HG03442 (cell line): ENCODE data around the gene LEFTY1.
A peak's percentile ranks its signal among the peaks of the same experiment; 100 is the strongest.

Source experiments
- ATAC-seq: cut with Tn5 transposase; IDR thresholded peaks from one replicate; pipeline ENCODE4 v1.9.1; 2021; ENCODE audit warnings: mild to moderate bottlenecking, moderate library complexity; ENCODE audit not compliant: unreplicated experiment

The LEFTY1 gene

GRCh38 chr1:225873281-225873850 lies 15.6 kb downstream of the LEFTY1 start:
- ATAC-seq: no peak

DNA sequence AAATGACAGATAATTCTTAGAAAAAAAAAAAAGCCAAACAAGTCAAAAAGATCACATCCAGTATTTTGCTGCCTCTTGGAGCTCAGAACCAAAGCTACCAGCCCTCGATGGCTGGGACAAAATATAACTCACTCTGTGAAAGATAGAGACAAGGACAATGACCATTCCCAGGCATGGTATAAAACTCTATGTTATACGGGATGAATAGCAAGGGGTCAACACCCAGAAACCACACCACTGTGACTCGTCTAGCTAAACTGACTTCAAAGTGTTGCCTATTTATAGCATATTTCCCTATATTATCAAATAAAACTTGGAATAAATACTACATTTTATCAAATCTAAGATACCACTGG lies 16.9 kb downstream of the LEFTY1 start:
- ATAC-seq: no peak

DNA sequence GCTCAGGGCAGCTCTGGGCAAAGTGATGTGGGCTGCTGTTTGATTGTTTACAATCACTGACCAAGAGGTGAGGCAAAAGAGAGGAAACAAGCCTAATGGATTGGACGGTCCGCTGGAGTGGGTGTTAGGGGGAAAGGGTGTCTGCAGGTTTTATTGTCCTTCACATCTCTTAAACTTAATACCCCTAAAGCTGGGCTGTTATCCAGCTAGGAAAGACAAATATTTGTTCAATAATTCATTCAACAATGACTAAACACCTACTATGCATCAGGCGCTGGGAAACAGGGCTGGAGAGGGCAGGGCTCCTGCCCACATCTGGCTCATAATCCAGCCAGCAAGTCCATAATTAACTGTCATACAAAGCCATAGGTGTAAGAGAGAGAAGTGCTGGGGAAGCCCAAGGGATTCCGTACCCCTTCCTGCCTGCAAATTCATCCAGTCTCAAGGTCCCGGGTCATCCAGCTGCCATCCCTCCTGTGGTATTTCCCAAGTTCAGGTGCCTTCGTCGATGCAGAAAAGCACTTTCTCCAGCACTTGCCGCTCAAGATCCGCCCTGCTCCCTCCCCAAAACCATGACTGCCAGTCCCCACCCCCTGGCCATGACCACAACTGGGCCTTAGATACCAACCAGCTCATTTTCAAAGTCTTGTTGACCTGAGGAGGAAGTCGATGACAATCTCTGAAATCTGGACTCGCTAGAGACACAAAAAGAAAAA lies 17.4 kb downstream of the LEFTY1 start:
- no peak for ATAC-seq

DNA sequence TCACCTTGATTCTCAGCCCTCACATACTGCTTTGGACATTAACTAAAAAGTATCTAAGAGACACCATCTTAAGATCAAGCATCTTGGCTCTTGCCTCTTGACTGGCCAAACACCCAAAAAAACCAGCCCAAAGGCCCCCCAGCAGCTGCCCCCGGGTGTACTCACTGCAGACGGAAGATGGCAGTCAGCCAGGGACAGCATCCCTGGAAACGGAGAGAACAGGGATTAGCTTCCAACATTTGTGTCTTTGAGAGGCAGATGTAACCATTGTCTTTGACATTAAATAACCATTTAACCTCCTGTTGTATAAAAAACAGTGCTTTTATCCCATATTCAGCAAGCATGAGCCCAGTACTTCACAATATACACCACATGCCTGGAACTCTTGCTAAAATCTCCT lies 18.0 kb downstream of the LEFTY1 start:
- ATAC-seq: no peak

DNA sequence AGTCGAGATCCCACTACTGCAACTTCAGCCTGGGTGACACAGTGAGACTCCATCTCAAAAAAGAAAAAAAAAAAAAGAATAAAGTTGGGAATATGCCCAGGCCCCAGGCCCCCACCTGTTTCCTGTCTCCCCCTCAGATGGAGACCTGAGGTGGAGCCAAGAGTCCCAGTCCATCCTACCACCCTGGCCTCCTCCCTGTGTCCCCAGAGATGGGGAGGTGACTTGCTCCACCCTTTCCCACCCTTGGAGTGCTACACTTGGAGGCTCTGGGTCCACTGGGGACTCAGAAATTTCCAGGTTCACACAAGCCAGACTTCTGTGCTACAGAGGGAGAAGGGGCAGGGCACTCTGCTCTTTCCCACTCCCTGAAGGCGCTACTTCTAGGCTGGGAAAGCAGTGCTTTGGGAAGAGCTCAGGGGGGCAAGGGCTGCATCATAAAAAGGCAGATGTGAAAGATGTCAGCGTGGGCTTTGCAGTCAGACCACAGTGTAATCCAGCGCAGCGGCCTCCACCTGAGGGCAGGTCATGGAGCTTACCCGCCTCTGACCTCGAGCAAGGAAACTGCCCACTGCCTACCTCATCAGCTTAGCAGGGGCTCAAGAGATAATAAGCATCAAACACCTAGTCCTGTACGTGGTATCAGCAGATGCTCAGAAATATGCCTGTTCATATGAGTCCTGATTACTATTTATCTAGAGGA lies 20.2 kb downstream of the LEFTY1 start:
- ATAC-seq: no peak

DNA sequence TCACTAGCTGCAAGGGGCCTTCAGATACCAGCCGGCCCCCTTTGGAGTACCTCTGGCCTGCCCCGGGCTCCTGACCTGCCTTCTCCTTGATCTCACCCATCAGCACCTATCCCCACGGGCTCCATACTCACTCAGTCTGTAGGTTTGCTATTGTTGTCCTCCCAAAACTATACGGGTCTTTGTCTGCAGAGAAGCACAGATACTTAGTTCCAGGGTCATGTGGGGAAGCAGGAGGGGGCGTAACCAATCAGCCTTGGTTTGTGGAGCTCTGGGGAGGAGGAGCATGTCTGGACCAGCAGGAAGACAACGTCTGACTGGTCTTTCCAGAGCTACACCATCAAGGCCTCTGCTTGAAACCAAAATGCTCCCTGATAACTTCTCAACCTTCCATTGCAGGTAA lies 22.0 kb downstream of the LEFTY1 start:
- ATAC-seq: no peak

GRCh38 chr1:225866061-225866837 lies 22.7 kb downstream of the LEFTY1 start:
- ATAC-seq: no peak

DNA sequence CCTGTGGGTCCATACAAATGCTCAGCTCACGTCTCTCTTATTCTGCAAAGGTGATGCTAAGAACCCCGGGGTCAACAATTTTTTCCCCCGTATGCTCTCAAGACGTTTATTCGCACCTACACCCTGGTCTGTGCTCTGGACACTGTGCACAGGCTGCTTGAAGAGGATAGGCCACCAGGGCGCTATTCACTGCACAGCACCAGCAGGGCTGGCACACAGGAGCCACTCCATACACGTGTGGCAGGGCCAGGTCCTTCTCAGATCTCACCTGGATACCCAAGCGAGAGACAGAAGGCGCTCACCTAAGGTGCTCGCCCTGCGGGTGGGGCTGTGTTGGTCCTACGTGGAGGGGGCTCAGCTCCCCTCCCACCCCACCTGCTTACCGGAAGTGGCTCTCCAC lies 23.4 kb downstream of the LEFTY1 start:
- no peak for ATAC-seq

DNA sequence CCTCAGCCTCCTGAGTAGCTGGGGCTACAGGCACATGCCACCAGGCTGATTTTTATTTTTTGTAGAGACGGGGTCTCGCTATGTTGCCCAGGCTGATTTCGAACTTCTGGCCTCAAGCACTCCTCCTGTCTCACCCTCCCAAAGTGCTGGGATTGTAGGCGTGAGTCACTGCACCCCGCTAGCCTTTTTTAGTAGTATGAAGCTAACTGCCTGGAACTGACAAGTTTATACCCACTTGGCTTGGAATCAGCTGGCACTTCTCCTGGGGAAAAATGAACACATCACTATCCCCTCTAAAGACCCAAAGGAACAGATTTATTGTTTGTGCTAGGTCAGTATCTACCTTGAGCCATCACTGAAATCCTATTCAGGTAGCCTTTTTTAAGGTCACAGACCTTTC lies 25.8 kb downstream of the LEFTY1 start:
- ATAC-seq: no peak

GRCh38 chr1:225862581-225862950 lies 26.4 kb downstream of the LEFTY1 start:
- no peak for ATAC-seq

DNA sequence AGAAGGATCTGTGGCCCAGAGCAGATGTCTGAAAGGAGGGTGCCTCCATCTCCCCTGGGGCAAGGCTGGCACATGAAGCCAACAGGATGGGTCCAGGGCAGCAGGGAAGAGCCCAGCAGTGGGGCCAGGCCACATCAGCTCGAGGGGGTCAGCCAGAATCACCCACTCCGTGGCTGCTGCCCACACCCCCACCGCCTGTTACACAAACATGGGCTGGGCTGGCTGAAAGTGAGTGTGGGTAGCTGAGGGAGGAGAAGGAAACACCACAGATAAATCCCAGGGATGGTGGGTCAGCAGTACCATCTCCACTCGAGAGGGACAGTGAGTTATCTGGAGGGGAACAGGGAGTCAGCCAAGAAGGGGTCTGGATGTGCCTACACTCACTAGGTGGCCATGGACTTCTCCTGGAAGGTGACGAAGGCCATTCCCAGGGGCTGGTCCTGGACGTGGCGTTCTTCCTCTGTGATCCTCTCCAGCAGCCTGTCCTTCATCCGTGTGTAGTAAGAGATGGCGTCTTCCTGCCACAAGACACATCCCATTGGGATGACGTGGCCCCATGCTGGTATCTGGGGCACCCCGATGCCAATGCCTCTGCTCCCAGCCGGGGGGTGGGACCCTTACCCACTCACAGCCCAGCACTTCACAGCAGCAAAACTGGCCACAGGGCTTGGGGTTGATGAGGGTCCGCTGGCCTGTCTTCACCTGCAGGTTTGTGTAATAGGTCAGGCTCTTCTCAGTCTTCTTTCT lies 26.9 kb downstream of the LEFTY1 start:
- ATAC-seq: no peak

DNA sequence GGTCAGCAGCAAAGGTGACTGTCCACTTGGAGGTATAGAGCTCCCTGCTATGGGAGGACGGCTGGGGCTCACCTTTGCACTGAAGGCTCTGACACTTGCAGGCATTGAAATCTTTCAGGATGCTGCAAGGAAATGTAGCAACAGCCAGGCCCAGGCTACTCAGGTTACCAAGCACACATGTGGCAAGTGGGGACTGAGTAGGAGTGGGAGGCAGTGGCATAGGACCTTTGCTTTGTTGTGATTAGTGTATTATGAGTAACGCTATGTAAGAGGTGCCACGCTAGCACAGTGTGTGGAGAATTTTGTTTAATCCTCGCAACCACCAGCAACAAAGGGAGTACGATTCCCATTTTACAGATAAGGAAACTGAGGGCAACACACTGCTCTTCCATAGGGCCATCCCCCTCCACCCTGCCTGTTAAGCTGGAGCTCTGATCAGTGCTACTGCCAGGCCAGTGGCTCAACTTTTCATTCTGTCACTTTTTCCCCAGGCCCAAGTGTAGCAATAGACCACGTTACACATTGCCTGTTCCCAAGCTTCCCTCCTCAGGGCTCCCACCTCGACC lies 28.0 kb downstream of the LEFTY1 start:
- no peak for ATAC-seq

- no peak for ATAC-seq
Measured at GRCh38 chr1:225860107-225860506, 28.8 kb downstream of the LEFTY1 start.

DNA sequence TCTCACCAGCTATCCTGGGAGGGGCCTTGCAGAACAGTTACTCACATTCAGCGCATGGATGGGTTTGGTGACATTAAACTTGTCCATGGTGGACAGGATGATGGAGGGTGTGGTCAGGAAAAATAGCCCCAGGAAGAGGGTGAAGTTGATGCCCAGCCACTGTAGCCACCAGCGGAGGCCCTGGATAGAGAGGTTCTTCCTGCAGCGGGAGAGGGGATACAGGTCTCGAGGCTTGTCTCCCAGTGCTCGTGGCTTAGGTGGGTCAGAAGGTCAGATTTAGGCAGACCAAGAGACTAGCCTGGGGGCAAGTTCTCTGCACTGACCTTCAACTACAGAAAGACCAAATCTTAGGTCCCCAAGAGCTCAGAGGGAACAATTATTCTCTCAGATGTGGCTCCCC lies 29.8 kb downstream of the LEFTY1 start:
- ATAC-seq: no peak

DNA sequence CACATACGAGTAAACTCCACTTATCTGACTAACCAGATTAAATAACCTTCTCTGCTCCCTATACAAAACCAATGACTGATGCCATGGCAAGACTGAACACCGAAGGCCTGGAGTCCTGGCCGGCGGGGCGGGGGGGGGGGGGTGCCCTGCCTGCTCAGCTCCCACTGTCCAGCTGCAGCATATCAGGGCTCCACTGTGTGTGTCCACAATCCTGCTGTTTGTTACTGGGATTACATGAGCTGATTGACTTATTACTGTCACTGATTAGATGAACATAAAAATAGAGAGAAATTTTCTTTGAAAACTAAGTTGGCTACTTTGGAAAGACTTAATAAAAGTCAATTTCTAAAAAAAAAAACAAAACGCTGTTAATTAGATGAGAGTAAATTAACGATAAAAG lies 31.7 kb downstream of the LEFTY1 start:
- no peak for ATAC-seq

- ATAC-seq: no peak
Measured at GRCh38 chr1:225855503-225856300, 33.2 kb downstream of the LEFTY1 start.

GRCh38 chr1:225853441-225853840 lies 35.5 kb downstream of the LEFTY1 start:
- no peak for ATAC-seq

DNA sequence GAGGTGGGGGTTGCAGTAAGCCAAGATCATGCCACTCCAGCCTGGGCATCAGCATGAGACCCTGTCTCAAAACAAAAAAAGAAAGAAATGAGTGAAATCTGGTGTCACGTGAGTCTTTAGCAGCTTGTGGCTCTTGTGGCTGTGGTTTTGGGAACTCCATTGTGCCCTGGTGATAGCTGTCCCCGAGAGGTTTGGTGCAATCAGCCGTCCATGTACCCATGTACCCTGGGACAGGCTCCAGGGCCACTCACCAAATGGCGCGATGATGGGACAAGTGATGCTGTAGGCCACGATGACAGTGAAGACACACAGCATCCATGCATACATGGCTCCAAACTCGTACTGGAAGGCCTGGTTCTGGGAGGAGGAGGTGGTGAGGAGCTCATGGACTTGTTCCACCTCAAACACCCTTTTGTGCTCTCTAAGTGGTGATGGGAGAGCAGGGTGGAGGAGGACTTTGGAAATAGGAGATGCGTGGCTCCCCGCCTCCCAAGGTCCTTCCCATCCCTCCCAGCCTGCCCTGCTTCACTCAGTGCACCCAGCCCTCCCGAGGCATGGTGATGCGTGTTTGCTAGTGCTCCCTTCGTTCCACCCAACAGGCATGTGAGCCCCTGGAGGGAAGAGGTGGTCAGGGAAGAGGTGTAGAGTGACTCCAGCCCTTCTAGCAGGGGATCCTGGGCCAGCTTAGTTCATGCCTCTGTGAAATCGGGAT lies 36.4 kb downstream of the LEFTY1 start:
- ATAC-seq: no peak

DNA sequence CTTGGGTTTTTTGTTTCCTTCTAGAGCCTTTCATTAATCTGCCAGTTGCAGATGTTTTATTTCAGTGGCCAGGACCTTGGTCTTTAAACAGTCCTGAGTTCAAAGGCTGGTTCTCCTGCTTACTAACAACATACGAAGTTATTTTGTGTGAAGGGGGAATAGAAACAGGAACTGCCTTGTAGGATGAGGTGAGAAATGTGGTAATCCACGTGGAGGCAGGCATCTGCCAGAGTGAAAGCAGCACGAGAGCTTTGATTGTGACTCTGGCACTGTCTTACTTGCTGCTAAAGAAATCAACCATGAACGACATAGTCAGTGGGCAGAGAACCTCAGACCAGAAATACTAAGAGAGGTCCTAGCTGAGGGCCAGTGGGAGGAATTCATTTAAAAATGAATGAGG lies 37.1 kb downstream of the LEFTY1 start:
- peak; percentile 60 for ATAC-seq
